ENCODE data around the gene P4HA3. TPM values are rescaled to one million over a fixed set of nuclear protein-coding genes. Genes with fewer than 3 reads are reported as not detected.

P4HA3 gene
- total and polyA plus RNA-seq, 12 donors, result 0.52 to 2.9 (median 1.0) TPM; not detected in 1

DNA sequence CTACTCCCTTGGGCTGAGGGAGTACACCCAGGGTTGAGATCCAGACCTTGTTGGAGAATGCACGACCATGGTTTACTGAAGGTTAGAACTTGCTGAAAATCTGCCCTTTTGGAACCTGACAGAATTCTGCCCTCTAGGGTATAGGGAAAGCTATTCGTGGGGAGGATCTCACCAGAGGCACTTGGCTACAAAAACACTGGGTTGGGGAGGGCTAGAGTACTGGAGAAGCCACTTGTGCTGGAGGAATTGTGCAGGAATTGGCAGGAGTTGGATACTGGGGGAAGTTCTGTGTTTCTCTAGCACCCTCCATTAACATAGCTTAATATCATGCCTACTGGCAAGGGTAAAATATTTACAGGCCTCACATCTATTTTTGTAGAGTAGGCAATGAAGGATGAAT lies 84.5 kb downstream of the P4HA3 start:
- H3K27me3 ChIP-seq, result no peaks in the 10 kb centered on the region
- H3K4me3 ChIP-seq, result no peak overlapping the region
- TF ChIP-seq CTCF (IDR thresholded peaks at IDR 0.05) (no peak), POLR2A (IDR thresholded peaks at IDR 0.05) (no peak)
- no peaks in the 10 kb centered on the region for H3K9me3 ChIP-seq (replicated peaks in 1 of 3)
- 81 to 90% (median 85%) methylated on average over 2 of the region's 2 CpGs for WGBS, 4 donors
- no peak overlapping the region for H3K27ac ChIP-seq
- intact Hi-C loops (cut with DNase I), result no loop called here
- H3K36me3 ChIP-seq (replicated peaks in 1 of 2), result peaks cover 0 to 15% of the 10 kb centered on the region in 2 donors
- H3K4me1 ChIP-seq (replicated peaks in 1 of 2), result peaks cover 7 to 12% of the 10 kb centered on the region in 2 donors
- no peak for DNase-seq

GRCh38 chr11:74225565-74225964 lies 85.9 kb downstream of the P4HA3 start:
- H3K27ac ChIP-seq, result no peak overlapping the region
- 97 to 100% (median 98%) methylated on average over 4 of the region's 4 CpGs for WGBS, 4 donors
- TF ChIP-seq CTCF (IDR thresholded peaks at IDR 0.05) (no peak), POLR2A (IDR thresholded peaks at IDR 0.05) (no peak)
- intact Hi-C loops (cut with DNase I), result no loop called here
- H3K4me1 ChIP-seq (replicated peaks in 1 of 2), result peaks cover 12% of the 10 kb centered on the region in 2 donors
- no peaks in the 10 kb centered on the region for H3K27me3 ChIP-seq
- H3K9me3 ChIP-seq (replicated peaks in 1 of 3), result no peaks in the 10 kb centered on the region
- no peak overlapping the region for H3K4me3 ChIP-seq
- DNase-seq, result no peak
- peaks cover 0 to 5% of the 10 kb centered on the region in 2 donors for H3K36me3 ChIP-seq (replicated peaks in 1 of 2)

- TF ChIP-seq POLR2A (IDR thresholded peaks at IDR 0.05) (no peak), CTCF (IDR thresholded peaks at IDR 0.05) (no peak)
- Histone ChIP-seq H3K4me1 (replicated peaks in 1 of 2) (peaks cover 6% of the 10 kb centered on the region in 2 donors), H3K4me3 (no peak overlapping the region), H3K36me3 (replicated peaks in 1 of 2) (no peaks in the 10 kb centered on the region), H3K9me3 (replicated peaks in 1 of 3) (no peaks in the 10 kb centered on the region), H3K27me3 (no peaks in the 10 kb centered on the region), H3K27ac (no peak overlapping the region)
- intact Hi-C loops (cut with DNase I), result no loop called here
- 22 to 41% (median 32%) methylated on average over 1 of the region's 1 CpG for WGBS, 4 donors
- DNase-seq, result no peak
Measured at GRCh38 chr11:74221816-74222215, 89.6 kb downstream of the P4HA3 start.

- Histone ChIP-seq H3K27ac (no peak overlapping the region), H3K9me3 (replicated peaks in 1 of 3) (no peaks in the 10 kb centered on the region), H3K36me3 (replicated peaks in 1 of 2) (no peaks in the 10 kb centered on the region), H3K4me1 (replicated peaks in 1 of 2) (peaks cover 6% of the 10 kb centered on the region in 2 donors), H3K4me3 (no peak overlapping the region), H3K27me3 (no peaks in the 10 kb centered on the region)
- intact Hi-C loops (cut with DNase I), result no loop called here
- WGBS, 4 donors, result 88 to 96% (median 96%) methylated on average over 1 of the region's 1 CpG
- TF ChIP-seq POLR2A (IDR thresholded peaks at IDR 0.05) (no peak), CTCF (IDR thresholded peaks at IDR 0.05) (no peak)
- DNase-seq, result peak in 1 of 7 donors; percentile 2
Measured at GRCh38 chr11:74220376-74220775, 91.1 kb downstream of the P4HA3 start.

Small RNAs within 50 kb of the gene (small RNA-seq; reads per million reads assigned to genes)
- gene RF00409, result 0 reads per million in 2 donors

Other genes starting within 250 kb of the P4HA3 start
- 10 to 100 TPM; 15.4 to 42.8 (median 28.1) TPM for gene C2CD3, start 140.6 kb downstream of the P4HA3 start, total RNA-seq
- 10 to 100 TPM; 14.5 to 23.7 (median 21.7) TPM for gene C2CD3, start 140.6 kb downstream of the P4HA3 start, polyA plus RNA-seq
- 10 to 100 TPM; 29.6 to 71.6 (median 47.5) TPM for gene PPME1, start 140.4 kb downstream of the P4HA3 start, total RNA-seq
- gene PPME1, start 140.4 kb downstream of the P4HA3 start, polyA plus RNA-seq, result 10 to 100 TPM; 47.8 to 61.7 (median 48.7) TPM
- 10 to 100 TPM in 2 of 9 donors, 1 to 10 TPM in 6, under 1 TPM in 1; 0.54 to 27.8 (median 2.8) TPM for gene PGM2L1, start 86.8 kb upstream of the P4HA3 start, total RNA-seq
- 1 to 10 TPM; 1.3 to 2.2 (median 2.0) TPM for gene PGM2L1, start 86.8 kb upstream of the P4HA3 start, polyA plus RNA-seq
- 10 to 100 TPM in 2 of 9 donors, 1 to 10 TPM in 7; 4.5 to 23.2 (median 8.0) TPM for gene KCNE3, start 155.9 kb upstream of the P4HA3 start, total RNA-seq
- 1 to 10 TPM; 1.1 to 4.7 (median 1.6) TPM for gene KCNE3, start 155.9 kb upstream of the P4HA3 start, polyA plus RNA-seq
- 10 to 100 TPM in 1 of 9 donors, 1 to 10 TPM in 8; 3.4 to 16.1 (median 6.0) TPM for gene LIPT2, start 182.1 kb upstream of the P4HA3 start, total RNA-seq
- 1 to 10 TPM; 1.8 to 7.0 (median 2.0) TPM for gene LIPT2, start 182.1 kb upstream of the P4HA3 start, polyA plus RNA-seq

Data from adrenal gland (tissue), 12 donors.